BE2C (cell line): ENCODE data around the gene TMPRSS5.

Experiments
- DNase-seq: peaks from one replicate; pipeline ENCODE4 v3.0.0-alpha.2; 2020
- H3K27me3 ChIP-seq: fragments of 250-450 bp; sonication (Bioruptor Pico); 2 replicates; pipeline ENCODE4 v1.5.1; 2020; ENCODE audit warnings: mild to moderate bottlenecking
- H3K36me3 ChIP-seq: fragments of 250-450 bp; sonication (Bioruptor Pico); 2 replicates; pipeline ENCODE4 v1.5.1; 2020; ENCODE audit warnings: mild to moderate bottlenecking
- H3K4me1 ChIP-seq: fragments of 250-450 bp; sonication (Bioruptor Pico); 2 replicates; pipeline ENCODE4 v1.5.1; 2020
- H3K4me3 ChIP-seq: 2 replicates; pipeline ENCODE4 v1.5.1; 2011; ENCODE audit warnings: low read depth, low read length
- H3K9me3 ChIP-seq: fragments of 250-450 bp; sonication (Bioruptor Pico); 2 replicates; pipeline ENCODE4 v1.5.1; 2020
- TF ChIP-seq, protein P1 (sequence below): IDR thresholded peaks from 2 replicates; pipeline ENCODE4 v1.5.1; 2012; ENCODE audit warnings: mild to moderate bottlenecking, low read depth, low read length

Gene TMPRSS5

DNA sequence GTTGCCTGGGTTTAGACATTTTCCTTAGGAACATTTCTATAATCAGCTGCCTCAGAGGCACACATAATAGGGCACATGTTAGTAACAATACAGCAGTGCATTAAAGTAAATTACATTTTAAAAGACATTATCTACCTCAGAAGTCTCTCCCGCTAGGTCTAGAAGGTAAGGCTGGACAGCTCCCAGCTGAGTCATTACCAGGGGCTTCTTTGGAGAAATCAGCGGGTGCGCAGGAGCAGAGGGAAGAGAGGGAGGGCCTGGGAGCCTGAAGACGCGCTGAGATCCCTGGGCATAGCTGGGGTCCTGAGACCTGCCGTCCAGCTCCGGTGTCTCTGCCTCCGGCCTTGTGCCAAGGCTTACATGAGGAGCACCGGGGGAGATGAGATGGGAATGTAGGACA is 67.7 kb downstream of the TMPRSS5 start:
- DNase-seq, result no peak

DNA sequence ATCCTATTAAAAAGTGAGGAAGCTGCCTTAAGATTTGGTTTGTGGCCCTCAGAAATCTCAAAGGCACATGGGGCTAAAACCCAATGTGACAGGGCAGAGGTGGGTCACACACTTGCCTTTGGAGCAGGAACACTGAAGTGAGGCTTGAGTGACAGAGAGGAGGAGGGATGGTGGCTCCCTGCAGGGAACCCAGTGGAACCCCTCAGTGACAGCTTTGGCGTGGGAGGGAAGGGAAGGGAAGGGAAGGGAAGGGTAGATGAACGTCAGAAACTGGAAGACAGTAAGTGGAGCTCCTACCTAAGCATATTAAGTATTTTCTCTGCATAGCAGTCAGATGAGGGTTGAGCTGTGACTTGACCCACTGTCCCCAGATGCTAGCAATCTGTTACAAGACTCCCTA is 68.5 kb downstream of the TMPRSS5 start:
- Histone ChIP-seq H3K9me3 (no peaks in the 10 kb centered on the region; the same call in 1 of the 2 replicates), H3K27me3 (no peaks in the 10 kb centered on the region), H3K4me1 (no peaks in the 10 kb centered on the region; the same call in 1 of the 2 replicates), H3K4me3 (no peak overlapping the region), H3K36me3 (no peaks in the 10 kb centered on the region)
- no peak for DNase-seq
- TF ChIP-seq, protein P1, sequence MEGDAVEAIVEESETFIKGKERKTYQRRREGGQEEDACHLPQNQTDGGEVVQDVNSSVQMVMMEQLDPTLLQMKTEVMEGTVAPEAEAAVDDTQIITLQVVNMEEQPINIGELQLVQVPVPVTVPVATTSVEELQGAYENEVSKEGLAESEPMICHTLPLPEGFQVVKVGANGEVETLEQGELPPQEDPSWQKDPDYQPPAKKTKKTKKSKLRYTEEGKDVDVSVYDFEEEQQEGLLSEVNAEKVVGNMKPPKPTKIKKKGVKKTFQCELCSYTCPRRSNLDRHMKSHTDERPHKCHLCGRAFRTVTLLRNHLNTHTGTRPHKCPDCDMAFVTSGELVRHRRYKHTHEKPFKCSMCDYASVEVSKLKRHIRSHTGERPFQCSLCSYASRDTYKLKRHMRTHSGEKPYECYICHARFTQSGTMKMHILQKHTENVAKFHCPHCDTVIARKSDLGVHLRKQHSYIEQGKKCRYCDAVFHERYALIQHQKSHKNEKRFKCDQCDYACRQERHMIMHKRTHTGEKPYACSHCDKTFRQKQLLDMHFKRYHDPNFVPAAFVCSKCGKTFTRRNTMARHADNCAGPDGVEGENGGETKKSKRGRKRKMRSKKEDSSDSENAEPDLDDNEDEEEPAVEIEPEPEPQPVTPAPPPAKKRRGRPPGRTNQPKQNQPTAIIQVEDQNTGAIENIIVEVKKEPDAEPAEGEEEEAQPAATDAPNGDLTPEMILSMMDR, result no peak

More for the DNA sequence above, 67.7 kb downstream of the TMPRSS5 start:
- Histone ChIP-seq H3K27me3 (no peaks in the 10 kb centered on the region), H3K4me1 (peaks cover 4% of the 10 kb centered on the region; the same call in 1 of the 2 replicates), H3K9me3 (no peaks in the 10 kb centered on the region; the same call in 1 of the 2 replicates), H3K36me3 (no peaks in the 10 kb centered on the region), H3K4me3 (no peak overlapping the region)
- TF ChIP-seq, protein P1, result no peak
